HEK293 (cell line): ENCODE results near the gene BCAR1.

Experiments
- PRDM1 ChIP-seq: fragments of 450-650 bp; formaldehyde crosslinking; IDR thresholded peaks from 2 replicates; pipeline ENCODE4; 2016; ENCODE audit warnings: missing biosample characterization, missing genetic modification characterization
- SETDB1 ChIP-seq: IDR thresholded peaks from one replicate; pipeline ENCODE4 v1.6.1; 2017; ENCODE audit warnings: mild to moderate bottlenecking, low read length, moderate library complexity, mixed read lengths; ENCODE audit not compliant: insufficient read length
- TRIM28 ChIP-seq: IDR thresholded peaks from 2 replicates; pipeline ENCODE4 v1.6.1; 2011; ENCODE audit warnings: low read length, control low read depth, borderline replicate concordance
- ZBTB8A ChIP-seq: fragments of 450-650 bp; formaldehyde crosslinking; IDR thresholded peaks from 2 replicates; pipeline ENCODE4 v1.5.1; 2016; ENCODE audit warnings: missing biosample characterization, missing genetic modification characterization
- ZNF121 ChIP-seq: fragments of 450-650 bp; formaldehyde crosslinking; IDR thresholded peaks from 2 replicates; pipeline ENCODE4 v1.5.1; 2016; ENCODE audit warnings: missing biosample characterization, missing genetic modification characterization
- TF ChIP-seq, protein P1 (sequence below): fragments of 450-650 bp; formaldehyde crosslinking; IDR thresholded peaks from 2 replicates; pipeline ENCODE4 v1.5.1; 2016; ENCODE audit warnings: missing biosample characterization, missing genetic modification characterization
- TF ChIP-seq, protein P2 (sequence below): sonication (generic); formaldehyde crosslinking; IDR thresholded peaks from 2 replicates; pipeline ENCODE4 v1.8.1; 2022; ENCODE audit warnings: mild to moderate bottlenecking, moderate library complexity, missing genetic modification reagents

DNA sequence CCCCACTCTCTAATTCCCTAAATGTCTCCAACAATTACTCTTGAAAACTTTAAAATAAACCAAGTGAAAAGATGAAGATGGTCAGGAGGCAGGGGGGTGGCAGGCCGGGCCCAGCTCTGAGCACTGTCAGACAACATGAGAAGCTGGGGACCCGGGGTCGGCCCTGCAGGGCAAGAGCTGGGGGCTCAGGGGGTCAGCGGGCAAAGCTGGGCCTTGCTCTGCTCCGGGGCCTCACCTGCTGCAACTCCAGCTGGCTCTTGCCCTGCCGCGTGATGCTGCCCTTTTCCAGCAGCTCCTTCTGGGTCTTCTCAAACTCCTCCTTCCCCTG lies 17.8 kb downstream of the BCAR1 start:
- TF ChIP-seq, protein P1, sequence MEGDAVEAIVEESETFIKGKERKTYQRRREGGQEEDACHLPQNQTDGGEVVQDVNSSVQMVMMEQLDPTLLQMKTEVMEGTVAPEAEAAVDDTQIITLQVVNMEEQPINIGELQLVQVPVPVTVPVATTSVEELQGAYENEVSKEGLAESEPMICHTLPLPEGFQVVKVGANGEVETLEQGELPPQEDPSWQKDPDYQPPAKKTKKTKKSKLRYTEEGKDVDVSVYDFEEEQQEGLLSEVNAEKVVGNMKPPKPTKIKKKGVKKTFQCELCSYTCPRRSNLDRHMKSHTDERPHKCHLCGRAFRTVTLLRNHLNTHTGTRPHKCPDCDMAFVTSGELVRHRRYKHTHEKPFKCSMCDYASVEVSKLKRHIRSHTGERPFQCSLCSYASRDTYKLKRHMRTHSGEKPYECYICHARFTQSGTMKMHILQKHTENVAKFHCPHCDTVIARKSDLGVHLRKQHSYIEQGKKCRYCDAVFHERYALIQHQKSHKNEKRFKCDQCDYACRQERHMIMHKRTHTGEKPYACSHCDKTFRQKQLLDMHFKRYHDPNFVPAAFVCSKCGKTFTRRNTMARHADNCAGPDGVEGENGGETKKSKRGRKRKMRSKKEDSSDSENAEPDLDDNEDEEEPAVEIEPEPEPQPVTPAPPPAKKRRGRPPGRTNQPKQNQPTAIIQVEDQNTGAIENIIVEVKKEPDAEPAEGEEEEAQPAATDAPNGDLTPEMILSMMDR, result no peak
- TF ChIP-seq ZBTB8A (tag by site-specific recombination), result no peak
- TF ChIP-seq ZNF121, result no peak
- no peak for TF ChIP-seq SETDB1
- TF ChIP-seq TRIM28, result no peak
- TF ChIP-seq PRDM1 (tag by site-specific recombination), result no peak
- TF ChIP-seq, protein P2, sequence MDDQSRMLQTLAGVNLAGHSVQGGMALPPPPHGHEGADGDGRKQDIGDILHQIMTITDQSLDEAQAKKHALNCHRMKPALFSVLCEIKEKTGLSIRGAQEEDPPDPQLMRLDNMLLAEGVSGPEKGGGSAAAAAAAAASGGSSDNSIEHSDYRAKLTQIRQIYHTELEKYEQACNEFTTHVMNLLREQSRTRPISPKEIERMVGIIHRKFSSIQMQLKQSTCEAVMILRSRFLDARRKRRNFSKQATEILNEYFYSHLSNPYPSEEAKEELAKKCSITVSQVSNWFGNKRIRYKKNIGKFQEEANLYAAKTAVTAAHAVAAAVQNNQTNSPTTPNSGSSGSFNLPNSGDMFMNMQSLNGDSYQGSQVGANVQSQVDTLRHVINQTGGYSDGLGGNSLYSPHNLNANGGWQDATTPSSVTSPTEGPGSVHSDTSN (CRISPR knock-in tag), result no peak
